Measurements from ENCODE around the gene MYO1C.

Gene MYO1C

DNA sequence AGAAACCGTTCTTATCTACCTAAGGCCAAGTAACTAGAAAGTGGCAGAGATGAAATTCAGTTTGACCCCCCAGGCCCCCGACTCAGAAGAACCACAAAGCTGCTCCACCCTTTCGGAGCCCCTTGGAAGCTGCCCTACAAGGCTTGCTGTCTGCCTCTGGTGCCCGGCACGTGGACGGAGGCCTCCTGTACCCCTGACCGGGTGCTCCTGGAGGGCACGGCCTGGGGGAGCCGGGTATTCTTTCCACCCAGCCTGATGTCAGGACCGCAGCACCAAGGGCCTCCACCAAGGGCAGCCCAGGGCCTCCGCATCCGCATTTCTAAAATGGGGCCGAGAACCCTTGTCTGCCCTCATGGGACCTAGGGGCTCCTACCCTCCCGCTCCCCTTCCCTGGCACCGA, 21.0 kb downstream of the MYO1C start:
- H3K4me3 ChIP-seq (ENCODE audit: low read depth, low read length, poor library complexity, severe bottlenecking): no peak overlapping the region
- no peak overlapping the region for H2AFZ ChIP-seq (ENCODE audit: low read length)
- no peaks in the 10 kb centered on the region for H4K20me1 ChIP-seq (ENCODE audit: insufficient read depth, low read length)
- no peak overlapping the region for H3K9ac ChIP-seq (ENCODE audit: low read length)
- H3K79me2 ChIP-seq (ENCODE audit: insufficient read depth, low read length): no peaks in the 10 kb centered on the region
- peaks cover 51% of the 10 kb centered on the region for H3K36me3 ChIP-seq (ENCODE audit: insufficient read depth, low read length)
- H3K4me2 ChIP-seq (ENCODE audit: low read length): no peak overlapping the region
- H3K9me2 ChIP-seq (ENCODE audit: low read depth, low read length): no peaks in the 10 kb centered on the region
- TF ChIP-seq, protein P1, sequence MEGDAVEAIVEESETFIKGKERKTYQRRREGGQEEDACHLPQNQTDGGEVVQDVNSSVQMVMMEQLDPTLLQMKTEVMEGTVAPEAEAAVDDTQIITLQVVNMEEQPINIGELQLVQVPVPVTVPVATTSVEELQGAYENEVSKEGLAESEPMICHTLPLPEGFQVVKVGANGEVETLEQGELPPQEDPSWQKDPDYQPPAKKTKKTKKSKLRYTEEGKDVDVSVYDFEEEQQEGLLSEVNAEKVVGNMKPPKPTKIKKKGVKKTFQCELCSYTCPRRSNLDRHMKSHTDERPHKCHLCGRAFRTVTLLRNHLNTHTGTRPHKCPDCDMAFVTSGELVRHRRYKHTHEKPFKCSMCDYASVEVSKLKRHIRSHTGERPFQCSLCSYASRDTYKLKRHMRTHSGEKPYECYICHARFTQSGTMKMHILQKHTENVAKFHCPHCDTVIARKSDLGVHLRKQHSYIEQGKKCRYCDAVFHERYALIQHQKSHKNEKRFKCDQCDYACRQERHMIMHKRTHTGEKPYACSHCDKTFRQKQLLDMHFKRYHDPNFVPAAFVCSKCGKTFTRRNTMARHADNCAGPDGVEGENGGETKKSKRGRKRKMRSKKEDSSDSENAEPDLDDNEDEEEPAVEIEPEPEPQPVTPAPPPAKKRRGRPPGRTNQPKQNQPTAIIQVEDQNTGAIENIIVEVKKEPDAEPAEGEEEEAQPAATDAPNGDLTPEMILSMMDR (IDR thresholded peaks at IDR 0.05; ENCODE audit: low read length): no peak
- no peak for TF ChIP-seq EZH2 (IDR thresholded peaks at IDR 0.05; ENCODE audit: borderline replicate concordance, low read length)
- no peaks in the 10 kb centered on the region for H3K27me3 ChIP-seq (ENCODE audit: insufficient read depth, low read length)
- H3K27ac ChIP-seq (ENCODE audit: low read depth, low read length, poor library complexity, severe bottlenecking): no peak overlapping the region
- no peaks in the 10 kb centered on the region for H3K9me3 ChIP-seq (ENCODE audit: low read length)
- no peaks in the 10 kb centered on the region for H3F3A ChIP-seq (ENCODE audit: insufficient read depth, low read length)
- peaks cover 14% of the 10 kb centered on the region for H3K4me1 ChIP-seq (ENCODE audit: insufficient read depth, low read length, severe bottlenecking)

DNA sequence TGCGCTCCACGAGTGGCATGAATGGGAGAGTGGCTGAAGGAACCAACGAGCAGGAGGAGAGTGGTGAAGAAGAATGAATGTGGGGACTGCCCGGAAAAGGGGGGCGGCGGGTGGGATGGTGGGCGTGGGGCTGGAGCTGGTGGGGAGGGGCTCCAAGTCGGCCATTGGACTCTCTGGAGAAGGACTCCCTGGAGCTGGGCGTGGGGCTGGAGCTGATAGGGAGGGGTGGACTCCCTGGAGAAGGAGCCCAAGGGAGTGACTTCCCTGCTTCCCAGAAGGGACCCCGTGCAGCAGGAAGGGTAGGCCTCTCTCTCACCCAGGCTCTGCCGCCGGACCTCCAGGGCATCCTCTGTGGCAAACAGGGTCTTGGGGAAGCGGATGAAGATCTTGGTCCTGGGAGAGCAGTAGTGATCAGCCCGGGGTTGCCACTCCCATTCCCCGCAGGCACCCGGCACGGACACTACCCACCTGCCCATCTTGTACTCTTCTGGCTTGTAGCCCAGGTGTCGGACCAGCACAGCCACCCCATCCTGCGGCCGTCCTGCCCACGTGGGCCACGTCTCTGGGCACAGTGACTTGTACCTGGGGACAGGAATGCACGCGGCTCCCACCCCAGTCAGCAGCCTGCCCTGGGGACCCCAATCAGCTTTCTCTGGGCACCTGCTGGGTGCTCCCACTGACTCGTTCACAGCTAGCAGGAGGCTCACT, 21.6 kb downstream of the MYO1C start:
- Histone ChIP-seq H3K9me3 (ENCODE audit: low read length) (no peaks in the 10 kb centered on the region), H3K27ac (ENCODE audit: low read depth, low read length, poor library complexity, severe bottlenecking) (no peak overlapping the region), H3F3A (ENCODE audit: insufficient read depth, low read length) (no peaks in the 10 kb centered on the region), H3K9me2 (ENCODE audit: low read depth, low read length) (no peaks in the 10 kb centered on the region), H3K27me3 (ENCODE audit: insufficient read depth, low read length) (no peaks in the 10 kb centered on the region), H3K4me1 (ENCODE audit: insufficient read depth, low read length, severe bottlenecking) (peaks cover 14% of the 10 kb centered on the region), H3K4me3 (ENCODE audit: low read depth, low read length, poor library complexity, severe bottlenecking) (no peak overlapping the region), H3K9ac (ENCODE audit: low read length) (no peak overlapping the region), H4K20me1 (ENCODE audit: insufficient read depth, low read length) (no peaks in the 10 kb centered on the region), H3K4me2 (ENCODE audit: low read length) (no peak overlapping the region), H3K36me3 (ENCODE audit: insufficient read depth, low read length) (peaks cover 45% of the 10 kb centered on the region), H3K79me2 (ENCODE audit: insufficient read depth, low read length) (no peaks in the 10 kb centered on the region), H2AFZ (ENCODE audit: low read length) (no peak overlapping the region)
- TF ChIP-seq, protein P1 (IDR thresholded peaks at IDR 0.05; ENCODE audit: low read length): no peak
- no peak for TF ChIP-seq EZH2 (IDR thresholded peaks at IDR 0.05; ENCODE audit: borderline replicate concordance, low read length)

DNA sequence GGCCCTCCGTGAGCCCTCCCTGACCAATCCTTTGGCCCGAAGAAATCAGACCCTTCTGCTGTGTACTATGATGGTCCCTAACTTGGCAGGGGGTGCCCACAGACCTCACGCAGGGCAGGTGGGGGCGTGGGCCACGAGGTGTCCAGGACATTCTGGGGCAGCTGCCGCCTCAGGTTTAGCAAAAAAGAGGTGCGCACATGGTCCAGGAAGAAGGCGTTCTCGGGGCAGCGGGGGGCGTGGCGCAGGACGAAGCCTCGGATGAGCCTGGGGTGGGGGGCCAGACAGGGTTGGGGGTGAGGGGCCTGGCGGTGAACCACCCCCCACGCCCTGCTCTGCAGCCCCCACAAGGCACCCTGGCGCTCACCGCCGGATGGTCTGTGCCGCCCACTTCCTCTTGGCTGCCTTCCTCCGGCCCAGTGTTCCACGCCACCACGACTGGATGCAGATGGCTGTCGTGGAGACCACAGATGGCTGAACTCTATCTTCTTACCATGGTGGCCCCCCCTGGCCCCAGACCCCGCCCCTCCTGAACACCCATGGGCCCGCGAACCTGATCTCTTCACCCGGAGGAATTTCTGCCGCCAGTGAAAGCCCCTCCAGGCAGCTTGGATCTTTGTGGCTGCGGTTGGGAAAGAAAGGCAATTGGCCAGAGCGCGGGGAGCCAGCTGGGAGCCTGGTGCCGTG, 22.3 kb downstream of the MYO1C start:
- Histone ChIP-seq H3K27me3 (ENCODE audit: insufficient read depth, low read length) (no peaks in the 10 kb centered on the region), H3K9ac (ENCODE audit: low read length) (no peak overlapping the region), H3K79me2 (ENCODE audit: insufficient read depth, low read length) (no peaks in the 10 kb centered on the region), H3K4me1 (ENCODE audit: insufficient read depth, low read length, severe bottlenecking) (peaks cover 12% of the 10 kb centered on the region), H2AFZ (ENCODE audit: low read length) (no peak overlapping the region), H3K4me2 (ENCODE audit: low read length) (no peak overlapping the region), H3K36me3 (ENCODE audit: insufficient read depth, low read length) (peaks cover 44% of the 10 kb centered on the region), H3K9me3 (ENCODE audit: low read length) (no peaks in the 10 kb centered on the region), H3F3A (ENCODE audit: insufficient read depth, low read length) (no peaks in the 10 kb centered on the region), H3K27ac (ENCODE audit: low read depth, low read length, poor library complexity, severe bottlenecking) (no peak overlapping the region), H3K4me3 (ENCODE audit: low read depth, low read length, poor library complexity, severe bottlenecking) (no peak overlapping the region), H4K20me1 (ENCODE audit: insufficient read depth, low read length) (no peaks in the 10 kb centered on the region), H3K9me2 (ENCODE audit: low read depth, low read length) (no peaks in the 10 kb centered on the region)
- TF ChIP-seq, protein P1 (IDR thresholded peaks at IDR 0.05; ENCODE audit: low read length): no peak
- TF ChIP-seq EZH2 (IDR thresholded peaks at IDR 0.05; ENCODE audit: borderline replicate concordance, low read length): no peak
